Mucosa of gallbladder (tissue), 1 donor: Measurements from ENCODE around the gene YKT6. TPM values are rescaled to one million over a fixed set of nuclear protein-coding genes. Genes with fewer than 3 reads are reported as not detected.

Experiments
- DNase-seq: peaks from one replicate; pipeline ENCODE4 v3.0.0-alpha.2; 2020; ENCODE audit warnings: low spot score
- total RNA-seq: library from RNA; stranded (reverse); gene quantifications from one replicate; pipeline ENCODE4 v1.2.1, GENCODE V29; 2021
- donor health status: DM: no; HTN: no; CAD: no.

The YKT6 gene
- total RNA-seq, 1 donor from 2014 or later: 58.6 TPM

DNA sequence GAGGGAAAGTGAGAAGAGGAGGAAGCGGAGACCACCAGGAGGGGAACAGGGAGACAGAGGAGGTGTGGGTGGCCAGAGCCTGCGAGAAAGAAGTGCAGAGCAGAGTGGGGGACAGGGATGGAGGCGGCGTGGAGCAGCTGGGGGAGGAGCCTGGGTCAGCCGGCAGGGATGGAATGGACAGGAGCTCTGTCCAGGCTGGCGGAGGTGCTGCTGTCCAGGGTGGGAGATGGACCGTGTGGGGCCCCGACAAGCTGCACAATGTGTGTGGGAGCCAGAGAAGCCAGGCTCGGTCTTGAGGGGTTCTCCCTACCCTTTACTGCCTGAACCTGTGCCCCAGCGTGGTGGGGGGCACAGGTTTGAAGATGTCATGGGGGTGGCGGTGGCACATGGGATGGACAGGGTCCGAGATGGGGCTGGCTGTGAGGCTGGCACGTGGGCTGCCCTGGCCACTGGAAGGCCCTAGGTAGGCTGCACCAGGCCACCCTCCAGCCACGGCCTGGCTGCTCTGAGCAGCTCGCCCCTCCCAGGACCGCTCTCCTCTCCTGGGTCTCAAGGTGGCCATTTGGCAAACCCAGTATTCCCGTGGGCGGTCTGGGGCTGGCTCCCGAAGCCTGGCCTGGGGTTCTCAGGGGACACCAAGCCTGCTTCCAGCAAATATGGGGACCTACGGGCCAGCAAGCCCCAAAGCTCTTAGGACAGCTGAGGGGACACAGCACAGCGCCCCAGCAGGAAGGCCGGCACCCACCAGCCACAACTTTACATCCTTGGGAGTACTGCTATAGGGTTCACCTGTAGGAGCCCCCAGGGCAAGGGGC lies 32.3 kb downstream of the YKT6 start:
- no peak for DNase-seq

DNA sequence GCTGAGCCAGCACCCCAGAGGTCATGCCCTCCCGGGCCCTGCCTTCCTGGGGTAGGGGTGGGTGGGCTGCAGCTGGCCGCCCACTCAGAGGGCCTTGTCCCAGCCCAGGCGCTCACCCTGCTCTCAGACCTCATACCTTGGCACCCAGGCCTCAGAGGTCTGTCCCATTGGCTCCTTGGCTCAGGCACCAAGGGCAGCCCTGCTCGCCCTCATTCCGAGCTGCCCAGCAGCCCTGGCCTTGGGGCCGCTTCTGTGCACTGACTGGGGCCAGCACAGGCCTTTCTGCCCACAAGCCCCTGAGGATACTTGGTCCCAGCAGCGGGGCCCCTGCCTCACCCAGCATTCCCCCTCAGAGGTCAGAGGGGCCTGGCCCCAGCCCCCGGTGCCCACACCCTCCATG lies 34.3 kb downstream of the YKT6 start:
- DNase-seq: no peak

DNA sequence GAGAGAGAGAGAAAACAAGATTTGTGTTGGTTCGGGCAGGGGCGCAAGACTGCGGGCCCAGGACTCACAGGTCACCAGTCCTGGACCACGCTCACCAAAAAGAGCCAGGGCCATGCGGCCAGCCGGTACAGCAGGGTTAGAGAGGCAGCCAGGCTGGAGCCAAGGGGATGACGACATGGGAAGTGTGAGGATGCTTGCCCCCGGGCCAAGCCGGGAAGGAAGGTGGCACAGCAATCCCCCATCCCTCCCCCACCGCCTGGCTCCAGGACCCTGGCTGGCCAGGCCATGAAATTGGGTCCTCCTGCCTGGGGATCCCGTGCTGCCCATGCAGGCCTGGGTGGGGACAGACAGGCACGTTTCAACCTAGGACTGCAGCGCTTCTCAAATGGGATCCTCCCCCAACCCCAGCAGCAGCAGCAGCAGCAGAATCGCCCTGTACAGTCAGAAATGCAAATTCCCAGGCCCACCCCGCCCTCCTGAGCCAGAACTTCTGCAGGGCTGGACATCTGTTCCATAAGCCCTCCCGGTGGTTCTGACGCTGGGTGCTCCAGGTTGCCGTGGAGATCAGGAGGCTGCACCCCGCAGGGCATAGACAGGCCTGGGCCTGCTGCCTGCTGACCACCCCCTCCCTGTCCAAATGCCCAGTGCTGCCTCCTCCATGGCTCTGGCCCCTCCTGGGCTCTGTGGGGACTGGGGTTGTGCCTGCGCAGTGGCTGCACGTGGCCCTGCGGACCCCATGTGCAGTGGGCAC lies 35.0 kb downstream of the YKT6 start:
- no peak for DNase-seq

DNA sequence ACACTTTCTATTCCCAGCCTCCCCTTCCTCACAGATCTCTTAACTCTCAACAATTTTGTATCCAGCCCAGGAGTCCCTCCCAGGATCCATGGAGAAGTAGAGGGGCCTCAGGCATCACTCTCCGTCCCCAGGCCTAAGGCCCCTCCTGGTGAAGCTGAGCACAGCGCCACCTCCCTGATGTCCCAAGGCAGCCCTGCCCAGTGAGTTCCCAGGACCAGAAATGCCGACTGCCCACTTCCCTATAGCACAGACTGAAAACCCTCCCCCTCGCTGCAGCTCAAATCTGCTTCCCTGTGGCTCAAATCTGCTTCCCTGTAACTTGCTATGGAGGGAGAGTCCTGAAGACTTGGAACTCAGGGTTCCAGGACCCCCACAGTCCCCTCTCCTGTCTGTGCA lies 35.6 kb downstream of the YKT6 start:
- no peak for DNase-seq

DNA sequence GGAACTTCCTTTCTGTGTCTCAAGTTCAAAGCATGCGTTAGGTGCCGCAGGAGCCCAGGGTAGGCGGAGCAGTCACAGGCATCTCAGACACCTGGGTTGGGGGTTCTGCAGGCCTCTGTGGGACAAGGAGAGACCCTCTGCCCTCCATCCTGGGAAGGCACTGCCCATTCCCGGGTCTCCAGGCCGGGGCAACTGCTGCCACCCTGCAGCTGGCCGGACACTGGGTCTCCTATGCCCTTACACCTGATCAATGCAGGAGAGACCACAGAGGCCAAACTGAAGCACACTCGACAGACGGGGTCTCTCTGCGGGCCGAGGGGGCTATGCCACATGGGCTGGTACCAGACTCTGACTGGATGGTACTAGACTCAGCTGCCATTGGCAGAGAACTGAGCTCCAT lies 36.9 kb downstream of the YKT6 start:
- no peak for DNase-seq

DNA sequence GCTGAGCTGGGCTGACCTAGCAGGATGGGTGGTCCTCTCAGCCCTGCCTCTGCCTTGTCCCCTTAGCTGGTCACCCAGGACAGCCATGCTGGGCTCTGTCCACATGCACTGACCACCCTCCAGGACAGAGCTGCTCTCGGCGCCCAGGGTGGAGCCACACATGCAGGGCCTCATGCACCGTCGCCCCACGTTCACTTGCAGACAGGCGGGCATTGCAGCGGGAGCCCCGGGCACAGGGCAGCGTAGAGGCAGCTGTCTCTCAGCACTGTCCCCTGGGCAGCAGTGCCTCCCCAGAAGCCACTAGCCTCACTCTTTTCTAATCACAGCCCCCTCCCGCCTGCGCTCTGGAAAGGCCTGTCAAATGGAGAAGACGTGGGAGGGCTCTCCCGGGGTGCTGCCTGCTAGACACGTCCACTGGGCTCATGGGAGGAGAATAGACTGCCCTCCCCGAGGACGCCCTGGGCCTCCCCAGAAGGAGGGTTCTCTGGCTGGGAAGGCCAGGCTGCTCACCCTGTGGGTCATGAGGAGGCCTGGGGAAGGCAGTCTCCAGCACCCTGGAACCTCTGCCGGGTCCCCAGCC lies 37.4 kb downstream of the YKT6 start:
- no peak for DNase-seq

DNA sequence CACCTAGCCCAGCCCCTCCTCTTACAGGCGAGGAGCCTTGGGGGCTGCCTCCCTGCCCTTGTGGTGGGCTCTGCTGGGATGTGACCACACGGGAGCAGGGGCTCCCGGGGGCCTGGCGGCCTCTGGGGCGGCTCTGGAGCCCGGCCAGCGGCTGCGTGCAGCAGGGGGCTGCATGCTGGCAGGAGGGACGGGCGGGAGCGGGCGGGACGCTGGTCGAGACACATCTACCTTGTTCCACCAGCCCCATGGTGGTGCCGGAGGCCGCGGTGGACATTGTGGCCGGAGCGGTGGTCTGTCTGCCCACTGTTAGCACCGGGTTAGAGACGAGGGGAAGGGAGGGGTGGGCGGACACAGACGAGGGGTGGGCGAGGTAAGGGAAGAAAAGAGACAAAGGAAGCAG lies 38.6 kb downstream of the YKT6 start:
- DNase-seq: no peak

DNA sequence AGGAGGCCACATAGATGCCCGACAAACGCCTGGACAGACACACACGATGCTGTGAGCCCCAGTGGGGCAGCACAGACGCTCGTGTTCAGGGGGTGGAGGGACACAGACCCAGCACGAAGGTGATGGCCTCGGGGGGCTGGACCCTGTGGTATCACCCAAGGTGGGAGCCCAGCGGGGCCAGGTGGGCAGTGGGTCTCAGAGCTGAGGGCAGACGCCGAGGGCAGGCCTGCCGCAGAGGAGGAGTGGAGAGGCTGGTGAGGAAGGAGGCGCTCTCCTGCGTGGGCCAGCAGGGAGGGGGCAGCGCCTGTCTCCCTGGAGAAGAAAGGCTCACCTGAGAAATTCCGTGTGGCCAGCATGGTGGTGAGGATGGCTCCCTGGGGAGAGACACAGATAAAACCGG lies 39.6 kb downstream of the YKT6 start:
- no peak for DNase-seq

DNA sequence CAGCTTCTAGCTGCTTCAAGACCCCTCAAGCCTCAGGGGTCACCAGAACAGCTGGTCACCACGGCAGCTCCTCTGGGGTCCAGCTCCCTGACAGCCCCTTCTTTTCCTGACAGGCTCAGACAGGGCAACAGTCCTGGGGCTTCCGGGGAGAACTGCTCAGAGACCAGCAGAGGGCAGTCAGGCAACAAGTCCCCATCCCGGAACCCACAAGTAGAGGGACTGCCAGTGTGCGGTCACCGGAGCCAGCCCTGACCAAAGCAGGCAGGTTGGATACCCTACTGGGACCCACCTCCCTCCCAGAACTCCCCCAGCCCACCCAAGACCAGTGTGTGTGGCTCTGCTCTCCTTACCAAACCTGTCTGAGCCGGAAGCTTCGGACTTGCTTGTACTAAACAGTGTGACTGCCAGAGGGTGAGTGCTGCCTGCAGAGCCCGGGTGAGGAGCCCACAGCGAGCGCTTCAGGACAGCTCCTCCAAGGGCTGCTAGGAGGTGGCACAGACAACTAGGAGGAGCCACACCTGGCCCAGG lies 40.3 kb downstream of the YKT6 start:
- DNase-seq: peak; percentile 74

DNA sequence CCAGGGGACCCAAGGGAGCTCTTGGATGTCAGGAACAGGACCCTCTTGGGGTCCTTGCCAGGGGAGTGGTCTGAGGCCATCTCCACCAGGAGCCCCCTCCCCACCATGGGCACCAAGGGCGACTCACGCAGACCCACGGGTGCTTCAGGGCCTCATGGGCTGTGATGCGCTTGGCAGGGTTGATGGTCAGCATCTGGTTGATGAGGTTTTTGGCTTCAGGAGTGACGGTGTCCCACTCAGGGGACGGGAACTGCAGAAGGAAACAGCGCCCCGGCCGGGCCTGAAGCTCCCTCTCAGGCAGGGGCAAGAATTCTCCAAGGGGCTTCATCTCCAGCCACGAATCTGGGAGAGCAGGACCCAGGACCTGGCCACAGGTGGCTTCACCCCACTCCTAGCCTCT lies 41.3 kb downstream of the YKT6 start:
- DNase-seq: no peak

DNA sequence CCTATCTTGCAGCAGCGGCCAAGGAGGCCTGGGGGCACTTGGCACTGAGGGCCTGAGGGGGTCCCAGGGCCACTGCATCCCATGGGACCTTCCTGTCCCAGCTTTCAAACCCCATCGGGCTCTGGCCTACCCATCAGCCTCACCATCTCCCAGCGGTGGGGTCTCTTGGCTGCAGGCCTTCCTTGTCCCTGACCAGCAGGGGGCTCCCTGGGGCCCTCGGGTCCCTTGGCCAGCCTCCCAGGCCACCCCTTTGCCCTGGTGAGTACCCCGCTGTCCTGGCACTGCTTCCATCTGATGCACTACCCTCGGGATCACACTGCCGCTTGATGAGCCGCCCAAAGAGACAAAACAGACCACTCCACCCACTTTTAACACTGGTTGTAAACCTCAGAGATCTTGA lies 43.5 kb downstream of the YKT6 start:
- DNase-seq: no peak

DNA sequence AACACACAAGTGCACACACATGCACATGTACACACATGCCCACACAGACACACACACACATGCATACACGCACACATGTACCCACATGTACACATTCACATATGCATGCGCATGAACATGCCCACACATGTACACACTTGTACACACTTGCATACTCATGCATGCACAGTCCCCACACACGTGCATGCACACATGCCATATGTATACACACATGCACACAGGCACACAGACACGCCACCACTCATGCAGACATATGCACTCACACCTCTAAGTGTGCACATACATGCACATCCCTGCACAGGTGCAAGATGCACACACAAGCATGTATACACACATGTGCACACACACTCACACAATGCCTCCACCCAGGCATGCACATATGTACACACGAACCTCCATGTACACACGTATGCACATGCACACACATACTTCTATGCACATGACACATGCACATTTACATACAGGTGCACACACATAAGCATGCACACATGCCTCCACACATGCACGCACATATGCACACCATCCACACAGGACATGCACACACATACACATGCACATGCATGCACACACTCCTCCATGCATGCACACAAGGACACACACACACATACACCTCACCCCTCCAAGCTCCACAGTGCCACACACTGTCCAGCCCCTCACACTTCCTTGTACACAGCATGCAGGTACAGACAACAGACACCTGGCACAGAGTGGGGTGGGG lies 45.8 kb downstream of the YKT6 start:
- no peak for DNase-seq

DNA sequence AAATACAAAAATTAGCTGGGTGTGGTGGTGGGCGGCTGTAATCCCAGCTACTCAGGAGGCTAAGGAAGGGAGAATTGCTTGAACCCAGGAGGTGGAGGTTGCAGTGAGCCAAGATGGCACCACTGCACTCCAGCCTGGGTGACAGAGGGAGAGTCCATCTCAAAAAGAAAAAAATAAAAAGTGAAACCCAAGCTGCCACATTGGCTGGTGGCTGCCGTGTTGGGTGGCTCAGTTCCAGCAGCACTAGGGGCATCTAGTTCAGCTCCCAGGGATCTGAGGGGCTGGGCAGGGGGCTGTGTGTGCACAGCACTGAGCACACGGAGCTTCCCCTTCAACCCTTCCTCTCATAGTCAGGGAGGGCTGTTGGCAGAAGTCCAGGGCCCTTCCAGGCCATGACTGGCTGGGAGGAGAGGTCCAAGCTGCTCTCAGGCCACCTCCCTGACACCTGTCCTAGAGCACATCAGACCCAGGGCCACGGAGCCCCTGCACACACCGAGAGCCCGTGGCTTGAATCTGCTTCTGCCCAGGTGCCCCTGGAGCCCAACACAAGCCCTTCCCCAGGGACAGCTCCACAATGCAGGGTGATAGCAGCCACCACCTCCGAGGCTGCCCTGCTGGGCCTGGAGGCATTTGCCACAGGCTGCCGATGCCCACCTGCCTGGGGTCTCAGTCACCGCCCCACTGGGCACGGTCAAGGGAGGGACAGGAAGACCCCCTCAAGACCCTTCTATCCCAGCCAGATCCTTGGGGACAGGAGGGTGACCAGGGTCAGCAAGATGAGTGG lies 47.3 kb downstream of the YKT6 start:
- DNase-seq: no peak

DNA sequence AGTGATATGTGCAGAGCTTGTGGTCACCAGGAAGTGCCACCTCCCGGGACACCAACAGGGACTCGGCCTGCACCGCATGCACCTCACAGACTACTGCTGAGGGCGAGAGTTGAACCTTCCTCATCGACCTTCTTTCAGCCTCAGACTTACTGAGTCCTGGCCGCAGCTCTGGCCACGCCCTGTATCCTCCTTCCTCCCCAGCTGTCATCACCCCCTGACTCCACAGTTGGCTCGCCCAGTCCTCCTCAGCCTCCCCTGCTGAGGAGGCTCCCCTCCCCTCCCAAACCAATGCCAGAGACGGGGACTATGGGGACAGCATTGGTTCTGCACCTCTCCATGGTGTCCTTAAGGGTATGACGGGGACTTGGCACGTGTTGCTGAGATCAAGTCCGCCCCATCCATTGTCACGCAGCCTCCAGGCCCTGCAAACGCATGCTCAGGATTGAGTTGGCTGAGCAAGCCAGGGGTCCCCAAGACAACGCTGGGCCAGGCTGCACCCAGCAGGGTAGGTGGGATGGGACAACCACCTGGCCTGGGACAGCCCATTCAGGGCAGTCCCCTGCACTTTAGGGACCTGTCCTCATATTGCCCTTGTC lies 49.0 kb downstream of the YKT6 start:
- no peak for DNase-seq

DNA sequence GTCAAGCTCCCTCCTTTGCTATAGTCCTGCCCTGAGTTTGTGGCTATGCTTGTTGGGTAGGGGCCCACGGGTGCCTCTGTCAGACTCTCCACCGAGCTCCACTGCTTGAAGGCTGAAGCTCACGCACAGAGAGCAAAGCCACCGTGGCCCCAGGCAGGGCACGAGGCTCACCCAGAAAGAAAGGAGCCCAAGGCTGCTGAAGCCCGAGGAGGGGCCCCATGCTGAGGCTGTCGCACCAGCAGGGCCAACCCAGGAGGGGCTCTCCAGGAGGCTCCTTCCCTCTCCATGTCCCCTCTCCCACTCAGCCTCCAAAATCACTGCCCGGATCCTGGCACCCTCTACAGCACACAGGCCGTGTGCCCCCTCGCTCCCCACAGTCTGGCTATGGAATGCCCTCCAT lies 50.5 kb downstream of the YKT6 start:
- no peak for DNase-seq

DNA sequence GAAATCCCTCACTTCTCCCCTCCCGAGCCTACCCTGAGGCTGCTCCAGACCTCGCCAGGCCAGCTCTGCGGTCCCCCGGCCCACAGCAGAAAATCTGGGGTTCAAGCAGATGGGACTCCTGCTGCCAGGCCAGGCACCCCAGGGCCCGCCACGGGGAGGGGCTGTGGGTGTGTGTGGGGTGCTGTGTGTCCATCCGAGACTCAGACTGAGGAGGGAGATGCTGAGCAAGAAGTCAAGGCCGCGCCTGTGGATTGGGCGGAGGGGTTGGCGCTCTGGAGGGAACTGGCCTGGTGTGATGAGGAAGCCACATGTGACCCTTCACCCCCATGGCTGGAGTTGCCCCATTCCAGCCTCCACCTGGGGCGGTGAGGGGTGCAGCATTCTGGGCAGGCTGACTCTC lies 51.1 kb downstream of the YKT6 start:
- no peak for DNase-seq

DNA sequence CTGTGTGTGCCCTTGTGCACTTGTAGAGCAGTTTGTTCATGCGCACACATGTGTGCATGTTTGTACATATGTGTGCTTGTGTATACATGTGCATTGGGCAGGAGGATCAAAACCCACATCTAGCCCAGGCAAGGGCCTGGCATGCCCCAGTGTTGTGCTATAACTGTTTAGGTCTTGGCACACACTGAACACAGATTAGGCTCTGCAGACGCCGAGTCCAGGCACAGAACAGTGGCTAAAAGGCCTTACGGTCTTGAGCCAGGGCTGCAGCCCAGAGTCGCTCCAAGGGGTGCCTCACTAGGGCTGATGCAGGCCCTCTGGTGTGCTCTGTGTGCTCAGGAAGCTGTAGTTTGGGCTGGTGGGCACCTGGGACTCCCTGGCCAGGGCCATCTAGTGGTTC lies 55.7 kb downstream of the YKT6 start:
- DNase-seq: no peak

DNA sequence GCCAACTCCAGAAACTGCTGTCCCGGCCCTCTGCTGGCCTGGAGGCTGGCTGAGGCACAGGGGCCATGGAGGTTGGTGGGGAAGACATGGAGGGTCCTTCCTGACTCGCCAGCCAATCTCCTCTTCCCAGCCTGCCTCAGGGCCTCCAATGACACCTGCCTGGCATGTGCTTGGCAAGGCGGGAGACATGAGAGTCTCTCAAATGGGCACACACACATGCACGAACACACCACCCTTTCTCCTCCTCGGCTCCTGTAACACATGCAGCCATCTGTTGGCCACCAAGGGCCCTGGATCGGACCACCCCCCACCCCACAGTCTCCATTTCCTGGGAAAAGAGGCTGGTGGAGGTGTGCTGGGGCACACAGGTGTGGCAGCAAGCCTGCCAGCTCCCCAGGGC lies 56.4 kb downstream of the YKT6 start:
- DNase-seq: no peak

DNA sequence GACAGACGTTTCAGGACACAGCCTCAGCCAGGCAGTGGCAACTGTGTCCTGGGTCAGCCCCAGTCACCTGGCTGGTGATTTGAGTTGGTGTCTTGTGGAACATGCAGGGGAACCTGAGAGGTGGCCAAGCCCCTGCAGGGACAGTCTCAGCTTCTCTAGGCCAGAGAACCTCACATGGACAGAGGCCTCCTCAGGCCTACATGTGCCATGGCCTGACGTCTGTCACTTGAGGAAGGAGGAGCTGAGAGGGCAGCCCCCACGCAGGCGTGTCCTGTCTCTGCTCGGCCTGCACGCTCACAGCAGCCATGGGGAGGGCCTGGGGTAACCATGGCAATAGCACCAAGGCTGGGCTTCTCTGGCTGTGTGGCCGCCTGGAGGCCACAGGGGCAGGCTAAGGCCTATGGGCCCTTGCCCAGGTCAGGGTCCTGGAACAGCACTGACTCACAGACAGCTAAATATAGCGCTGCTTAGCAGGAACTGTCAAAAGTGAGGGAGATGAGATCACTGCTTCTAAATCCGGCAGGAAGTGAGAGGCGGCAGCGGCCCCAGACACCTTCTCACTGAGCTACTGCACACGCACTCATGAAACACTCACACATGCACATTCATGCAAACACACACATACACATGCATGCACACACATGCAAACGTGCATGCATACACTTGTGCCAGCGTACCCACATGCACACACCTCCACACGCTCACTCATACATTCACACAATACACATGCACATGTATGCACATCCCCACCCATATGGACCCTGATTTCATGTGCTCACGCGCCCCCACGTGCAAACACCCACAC lies 57.0 kb downstream of the YKT6 start:
- peak; percentile 44 for DNase-seq

DNA sequence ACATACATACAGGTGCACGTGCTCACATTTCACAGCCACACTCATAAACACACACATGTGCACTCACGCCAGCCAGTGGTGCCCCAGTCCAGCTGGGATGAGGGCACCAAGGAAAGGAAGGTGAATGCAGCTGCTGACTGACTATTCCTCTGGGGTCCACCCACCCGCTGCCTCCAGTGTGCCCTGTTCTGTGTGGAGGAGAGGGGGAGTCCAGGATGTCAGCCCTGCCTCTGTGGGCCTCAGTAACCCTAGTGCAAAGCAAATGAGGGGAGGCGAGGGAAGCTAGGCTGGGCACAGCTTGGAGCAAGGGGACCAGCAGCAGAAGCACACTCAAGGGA lies 57.6 kb downstream of the YKT6 start:
- no peak for DNase-seq
